NCI-H510A (cell line): ENCODE results near the gene SPECC1L.
"Not testable (repeated sequence)": the region's sequence is repeated elsewhere in the genome, so short reads cannot be mapped to it uniquely, and the experiment has no call there.

Experiments used
- DNase-seq: peaks from one replicate; lab custom pipeline; 2025; lab: John Stamatoyannopoulos, UW

Gene SPECC1L, protein sequence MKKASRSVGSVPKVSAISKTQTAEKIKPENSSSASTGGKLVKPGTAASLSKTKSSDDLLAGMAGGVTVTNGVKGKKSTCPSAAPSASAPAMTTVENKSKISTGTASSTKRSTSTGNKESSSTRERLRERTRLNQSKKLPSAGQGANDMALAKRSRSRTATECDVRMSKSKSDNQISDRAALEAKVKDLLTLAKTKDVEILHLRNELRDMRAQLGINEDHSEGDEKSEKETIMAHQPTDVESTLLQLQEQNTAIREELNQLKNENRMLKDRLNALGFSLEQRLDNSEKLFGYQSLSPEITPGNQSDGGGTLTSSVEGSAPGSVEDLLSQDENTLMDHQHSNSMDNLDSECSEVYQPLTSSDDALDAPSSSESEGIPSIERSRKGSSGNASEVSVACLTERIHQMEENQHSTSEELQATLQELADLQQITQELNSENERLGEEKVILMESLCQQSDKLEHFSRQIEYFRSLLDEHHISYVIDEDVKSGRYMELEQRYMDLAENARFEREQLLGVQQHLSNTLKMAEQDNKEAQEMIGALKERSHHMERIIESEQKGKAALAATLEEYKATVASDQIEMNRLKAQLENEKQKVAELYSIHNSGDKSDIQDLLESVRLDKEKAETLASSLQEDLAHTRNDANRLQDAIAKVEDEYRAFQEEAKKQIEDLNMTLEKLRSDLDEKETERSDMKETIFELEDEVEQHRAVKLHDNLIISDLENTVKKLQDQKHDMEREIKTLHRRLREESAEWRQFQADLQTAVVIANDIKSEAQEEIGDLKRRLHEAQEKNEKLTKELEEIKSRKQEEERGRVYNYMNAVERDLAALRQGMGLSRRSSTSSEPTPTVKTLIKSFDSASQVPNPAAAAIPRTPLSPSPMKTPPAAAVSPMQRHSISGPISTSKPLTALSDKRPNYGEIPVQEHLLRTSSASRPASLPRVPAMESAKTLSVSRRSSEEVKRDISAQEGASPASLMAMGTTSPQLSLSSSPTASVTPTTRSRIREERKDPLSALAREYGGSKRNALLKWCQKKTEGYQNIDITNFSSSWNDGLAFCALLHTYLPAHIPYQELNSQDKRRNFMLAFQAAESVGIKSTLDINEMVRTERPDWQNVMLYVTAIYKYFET

DNA sequence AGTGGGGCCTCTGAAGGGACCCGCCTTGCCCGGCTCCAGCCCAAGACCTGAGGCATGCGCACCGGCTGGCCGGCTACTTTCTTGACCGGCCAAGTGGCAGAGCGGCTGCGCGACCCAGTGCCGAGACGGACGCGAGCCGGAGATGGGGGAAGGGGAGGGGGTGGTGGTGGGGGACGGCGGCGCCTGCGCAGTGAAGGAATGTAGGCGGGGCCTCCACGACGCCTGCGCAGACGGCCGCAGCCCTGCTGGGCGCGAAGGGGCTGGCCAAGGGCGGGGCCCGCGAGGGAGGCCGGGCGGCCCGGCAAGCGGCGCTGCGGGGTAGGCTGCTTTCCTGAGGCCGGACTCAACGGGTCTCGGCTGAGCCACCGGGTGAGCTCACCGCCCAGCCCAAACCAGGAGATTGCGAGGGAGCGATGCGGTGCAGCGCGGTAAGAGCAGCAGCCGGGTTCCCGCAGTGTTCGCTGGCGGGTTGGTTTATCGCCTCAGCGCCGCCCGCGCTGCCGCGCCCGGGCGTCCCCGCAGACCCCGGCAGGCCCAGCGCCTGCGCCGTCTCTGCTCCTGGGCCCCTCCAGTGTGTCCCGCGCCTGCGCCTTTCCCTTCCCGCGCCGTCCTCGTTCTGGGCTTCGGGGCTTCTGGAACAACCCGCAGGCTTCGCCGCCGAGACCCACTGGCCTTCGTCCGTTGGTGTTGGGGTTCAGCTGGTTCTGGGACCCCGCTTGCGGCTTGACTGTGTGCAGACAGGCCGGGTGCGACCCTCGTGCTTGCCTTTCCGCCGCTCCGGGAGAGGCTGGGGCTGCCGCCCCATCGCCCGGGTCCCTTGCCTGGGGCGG, at the start of gene SPECC1L:
Gene SPECC1L, plus strand, starts transcription at position 276 of the 830 bp plus-strand sequence. CDS start 31,401 bp downstream, outside the sequence.
- peak; percentile 65 for DNase-seq

DNA sequence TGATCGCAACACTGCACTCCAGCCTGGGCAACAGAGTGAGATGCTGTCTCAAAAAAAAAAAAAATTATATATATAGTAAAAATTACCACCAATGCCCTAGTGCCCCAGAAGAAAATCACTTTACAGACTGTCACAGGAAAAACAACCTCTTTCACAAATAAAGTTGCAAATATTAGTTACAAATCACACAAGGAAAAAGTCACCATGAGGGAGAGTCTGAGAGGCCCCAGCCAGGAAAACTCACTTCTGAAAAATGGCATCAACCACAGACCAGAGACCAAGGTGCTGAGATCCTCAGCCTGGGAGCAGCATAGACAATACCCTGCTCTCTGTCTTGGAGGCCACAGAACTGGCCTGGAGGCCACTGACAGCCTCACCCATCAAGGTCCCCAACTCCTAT, 46.2 kb upstream of the SPECC1L start:
- no peak for DNase-seq

DNA sequence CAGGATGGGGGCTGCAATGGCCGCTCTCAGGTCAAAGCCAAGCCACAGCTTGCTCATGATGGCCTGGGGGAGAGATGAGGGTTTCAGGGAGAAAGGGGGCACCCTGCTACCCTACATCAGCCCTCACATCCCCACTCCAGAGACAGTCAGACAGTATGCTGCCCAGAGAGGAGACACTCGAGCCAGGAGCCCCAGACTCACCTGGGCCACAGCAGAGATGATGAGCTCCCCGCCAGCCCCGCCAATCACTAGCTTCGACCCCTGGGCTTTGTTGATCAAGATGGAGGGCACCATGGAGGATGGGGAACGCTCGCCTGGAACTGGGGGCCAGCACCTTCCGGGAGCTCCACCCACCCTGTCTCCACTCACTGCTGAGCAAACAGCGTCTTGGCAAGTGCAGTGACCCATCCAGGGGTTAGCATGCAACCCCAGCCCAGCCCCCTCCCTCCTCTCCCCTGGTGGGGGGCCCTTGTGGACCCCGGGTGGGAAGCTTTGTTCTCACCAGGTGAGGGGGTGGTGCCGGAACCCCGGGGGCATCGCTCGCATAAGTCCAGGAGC, 45.5 kb upstream of the SPECC1L start:
- no peak for DNase-seq

DNA sequence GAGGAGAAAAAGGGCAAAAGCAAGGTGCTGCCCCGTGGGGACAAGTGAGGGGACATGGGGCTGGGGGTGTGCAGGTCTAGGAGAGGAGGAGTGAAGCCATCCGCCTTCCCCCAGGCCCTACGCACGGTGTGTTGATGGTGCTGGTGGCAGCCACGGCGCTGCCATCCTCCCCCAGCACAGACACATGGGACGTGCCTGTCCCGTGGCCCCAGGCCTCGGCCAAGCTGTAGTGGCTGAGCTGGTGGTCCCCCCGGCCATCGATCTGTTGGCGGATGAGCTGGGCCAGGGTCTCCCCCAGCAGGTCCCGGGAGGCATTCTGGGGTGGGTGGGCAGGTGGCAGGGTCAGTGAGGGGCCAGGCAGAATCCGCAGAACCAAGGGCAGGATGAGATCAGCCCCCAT, 44.7 kb upstream of the SPECC1L start:
- no peak for DNase-seq

DNA sequence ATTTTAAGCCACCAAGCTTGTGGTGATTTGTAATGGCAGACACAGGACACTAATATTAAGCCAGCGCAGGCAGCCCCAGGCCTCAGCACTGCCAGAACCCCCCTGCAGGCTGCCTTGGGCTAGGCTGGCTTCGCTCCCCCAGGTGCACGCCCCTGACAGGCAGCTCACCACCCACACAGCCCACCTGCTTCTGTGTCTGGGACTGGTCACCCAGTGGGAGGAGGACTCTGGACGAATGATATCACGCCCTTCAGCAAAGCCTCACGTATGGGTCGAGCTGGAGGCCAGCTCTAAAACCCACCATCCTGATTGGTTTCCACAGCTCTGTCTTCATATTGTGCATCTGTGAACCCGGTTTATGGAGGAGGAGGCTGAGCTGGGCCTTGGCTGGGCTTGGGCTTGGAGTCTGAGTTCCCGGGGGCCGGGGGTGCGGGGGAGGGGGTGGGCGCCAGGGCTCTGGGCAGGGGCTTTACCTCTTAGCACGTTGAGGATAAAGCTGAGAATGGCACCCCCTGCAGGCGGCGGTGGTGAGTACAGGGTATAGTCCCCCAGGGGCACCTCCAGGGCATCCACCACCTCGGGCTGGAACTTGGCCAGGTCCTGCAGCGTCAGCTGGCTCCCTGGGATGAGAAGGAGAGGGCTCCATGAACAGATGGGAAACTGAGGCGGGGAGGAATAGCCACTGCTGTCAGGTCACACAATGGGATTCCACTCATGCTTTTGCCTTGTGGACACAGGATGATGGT, 39.5 kb upstream of the SPECC1L start:
- no peak for DNase-seq

DNA sequence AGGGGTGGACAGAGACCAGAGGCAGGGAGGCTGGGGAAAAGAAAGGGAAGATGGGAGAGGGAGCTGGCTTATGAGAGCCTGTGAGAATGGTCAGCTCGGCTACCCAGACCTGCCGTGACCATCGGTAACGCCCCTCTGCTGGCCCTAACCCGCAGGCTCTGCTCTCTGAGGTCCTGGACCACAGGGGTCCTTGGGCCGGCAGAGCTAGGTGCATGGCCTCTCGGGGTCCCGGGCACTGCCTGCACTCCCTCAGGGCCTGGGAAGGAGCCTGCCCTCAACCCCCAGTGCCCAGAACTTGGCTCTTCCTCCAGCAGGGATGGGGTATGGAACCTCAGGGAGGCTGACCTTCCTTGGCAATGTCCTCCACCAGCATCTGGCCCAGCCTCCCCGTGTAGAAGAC, 38.9 kb upstream of the SPECC1L start:
- DNase-seq = no peak

DNA sequence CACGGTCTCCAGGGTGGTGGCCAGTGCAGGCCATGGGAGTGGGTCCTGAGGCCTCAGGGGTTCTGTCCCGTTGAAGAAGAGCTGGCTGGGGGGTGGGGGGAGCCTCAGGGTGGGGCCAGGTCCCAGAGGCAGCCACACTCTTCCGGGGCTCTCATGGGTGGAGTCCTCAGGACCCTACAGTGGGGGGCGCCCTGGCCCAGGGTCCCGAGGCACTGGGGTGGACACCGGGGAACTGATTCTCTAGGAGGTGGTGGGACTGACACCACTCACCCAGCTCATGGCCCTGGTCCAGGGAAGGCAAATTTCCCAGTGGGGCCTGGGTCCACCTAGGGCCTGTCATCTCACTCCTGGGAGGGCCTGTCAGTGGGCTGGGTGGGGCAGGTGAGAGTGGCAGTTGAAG, 38.5 kb upstream of the SPECC1L start:
- no peak for DNase-seq

DNA sequence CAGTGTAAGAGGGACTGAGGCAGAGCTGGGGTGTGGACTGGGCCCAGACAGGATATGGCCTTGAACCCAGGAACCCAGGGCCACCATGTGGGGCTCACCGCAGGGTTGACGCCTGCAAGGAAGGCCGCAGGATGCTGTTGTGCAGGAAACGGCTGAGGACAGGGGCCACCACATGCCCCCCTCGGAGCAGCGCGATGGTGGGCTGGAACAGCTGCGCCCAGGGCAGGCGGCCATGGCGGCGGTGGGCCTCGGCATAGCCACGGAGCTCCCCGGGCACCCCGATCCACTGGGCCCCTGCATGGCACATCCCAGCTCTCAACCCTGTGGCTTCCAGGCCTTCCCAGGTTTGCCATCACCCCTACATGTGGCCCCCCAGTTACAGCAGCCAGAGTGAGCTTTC, 37.9 kb upstream of the SPECC1L start:
- no peak for DNase-seq

DNA sequence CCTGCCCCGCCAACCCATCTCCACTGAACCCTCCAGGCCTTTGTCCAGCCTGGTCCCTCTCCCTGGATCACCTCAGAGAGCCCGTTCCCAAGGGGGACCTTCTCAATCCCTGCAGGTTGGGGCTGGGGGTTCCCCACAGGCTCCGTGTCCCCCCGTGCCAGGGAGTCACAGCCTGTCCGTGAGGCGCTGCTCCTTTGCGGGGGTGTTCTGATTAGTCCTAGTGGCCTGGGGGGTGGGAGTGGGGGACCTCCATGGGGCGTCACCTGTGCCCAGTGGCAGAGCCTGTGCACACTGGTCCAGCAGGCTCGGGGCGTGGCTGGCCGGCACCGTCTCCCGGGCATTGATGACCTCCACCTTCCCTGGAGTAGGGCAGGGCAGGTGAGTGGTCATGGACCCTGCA, 37.4 kb upstream of the SPECC1L start:
- DNase-seq = no peak

DNA sequence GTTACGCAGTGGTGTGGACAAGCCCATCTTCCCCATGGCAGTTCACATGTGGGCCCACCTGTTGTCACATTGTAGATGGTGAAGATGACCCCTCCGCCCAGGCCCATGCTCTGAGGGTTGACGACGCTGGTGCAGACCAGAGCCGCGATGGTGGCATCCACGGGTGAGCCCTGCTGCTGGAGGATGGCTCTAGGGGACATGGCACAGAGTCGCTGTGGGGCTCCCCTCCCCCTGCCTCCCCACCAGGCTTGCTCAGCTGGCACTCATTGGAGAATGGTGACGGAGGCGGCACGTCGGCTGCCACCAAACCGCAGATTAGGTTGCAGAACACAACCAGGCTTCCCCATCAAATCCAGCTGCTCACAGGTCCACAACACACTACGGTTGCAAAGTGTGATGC, 36.8 kb upstream of the SPECC1L start:
- DNase-seq = no peak

DNA sequence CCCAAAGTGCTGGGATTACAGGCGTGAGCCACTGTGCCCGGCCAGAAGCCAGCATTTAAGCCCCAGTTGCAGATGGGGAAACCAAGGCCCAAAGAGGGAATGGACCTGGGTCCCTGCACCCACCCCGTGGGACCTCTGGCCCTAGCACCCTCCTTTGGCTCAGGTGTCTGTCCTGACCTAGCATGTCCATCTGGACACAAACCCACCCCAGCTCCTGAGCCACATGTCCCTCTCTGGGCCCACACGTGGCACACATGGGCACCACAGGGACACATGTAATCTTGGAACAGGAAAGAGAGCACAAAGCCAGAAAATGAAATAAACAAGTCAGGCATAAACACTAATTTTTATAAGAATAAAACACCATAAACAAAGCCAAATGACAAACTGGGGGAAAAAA, 35.3 kb upstream of the SPECC1L start:
- no peak for DNase-seq

DNA sequence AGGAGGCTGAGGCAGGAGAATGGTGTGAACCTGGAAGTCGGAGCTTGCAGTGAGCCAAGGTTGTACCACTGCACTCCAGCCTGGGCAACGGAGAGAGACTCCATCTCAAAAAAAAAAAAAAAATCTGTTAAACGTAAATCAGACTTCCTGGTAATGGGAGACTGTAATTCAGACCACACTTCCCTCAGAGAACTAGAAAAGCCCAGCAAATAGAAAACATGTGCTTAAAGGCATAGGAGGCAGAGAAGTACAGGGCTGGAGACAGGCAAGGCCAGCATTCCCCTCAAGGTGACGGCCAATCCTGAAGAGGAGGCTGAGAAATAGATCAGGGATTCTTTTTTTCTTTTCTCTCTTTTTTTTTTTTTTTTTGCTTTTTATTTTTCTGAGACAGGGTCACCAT, 34.0 kb upstream of the SPECC1L start:
- no peak for DNase-seq

DNA sequence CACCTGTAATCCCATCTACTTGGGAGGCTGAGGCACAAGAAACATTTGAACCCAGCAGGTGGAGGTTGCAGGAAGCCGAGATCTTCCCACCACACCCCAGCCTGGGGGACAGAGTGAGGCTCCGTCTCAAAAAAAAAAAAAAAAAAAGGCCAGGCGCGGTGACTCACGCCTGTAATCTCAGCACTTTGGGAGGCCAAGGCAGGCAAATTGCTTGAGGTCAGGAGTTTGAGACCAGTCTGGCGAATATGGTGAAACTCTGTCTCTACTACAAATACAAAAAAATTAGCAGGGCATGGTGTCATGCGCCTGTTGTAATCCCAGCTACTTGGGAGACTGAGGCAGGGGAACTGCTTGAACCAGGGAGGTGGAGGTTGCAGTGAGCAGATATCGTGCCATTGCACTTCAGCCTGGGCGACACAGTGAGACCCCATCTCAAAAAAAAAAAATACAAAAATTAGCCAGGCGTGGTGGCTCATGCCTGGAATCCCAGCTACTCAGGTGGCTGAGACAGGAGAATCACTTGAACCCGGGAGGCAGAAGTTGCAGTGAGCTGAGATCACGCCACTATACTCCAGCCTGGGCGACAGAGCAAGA, 32.4 kb upstream of the SPECC1L start:
- DNase-seq = not testable (repeated sequence)

DNA sequence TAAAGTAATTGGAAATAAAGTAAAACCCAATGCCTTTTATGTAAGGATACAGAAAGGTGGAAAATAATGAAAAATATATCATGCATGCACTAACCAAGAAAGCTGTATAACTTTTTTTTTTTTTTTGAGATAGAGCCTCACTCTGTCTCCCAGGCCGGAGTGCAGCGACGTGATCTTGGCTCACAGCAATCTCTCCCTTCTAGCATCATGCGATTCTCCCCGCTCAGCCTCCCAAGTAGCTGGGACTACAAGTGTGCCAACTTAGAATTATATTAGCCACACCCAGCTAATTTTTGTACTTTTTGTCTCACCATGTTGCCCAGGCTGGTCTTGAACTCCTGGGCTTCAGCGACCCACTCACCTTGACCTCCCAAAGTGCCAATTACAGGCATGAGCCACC, 30.2 kb upstream of the SPECC1L start:
- no peak for DNase-seq

DNA sequence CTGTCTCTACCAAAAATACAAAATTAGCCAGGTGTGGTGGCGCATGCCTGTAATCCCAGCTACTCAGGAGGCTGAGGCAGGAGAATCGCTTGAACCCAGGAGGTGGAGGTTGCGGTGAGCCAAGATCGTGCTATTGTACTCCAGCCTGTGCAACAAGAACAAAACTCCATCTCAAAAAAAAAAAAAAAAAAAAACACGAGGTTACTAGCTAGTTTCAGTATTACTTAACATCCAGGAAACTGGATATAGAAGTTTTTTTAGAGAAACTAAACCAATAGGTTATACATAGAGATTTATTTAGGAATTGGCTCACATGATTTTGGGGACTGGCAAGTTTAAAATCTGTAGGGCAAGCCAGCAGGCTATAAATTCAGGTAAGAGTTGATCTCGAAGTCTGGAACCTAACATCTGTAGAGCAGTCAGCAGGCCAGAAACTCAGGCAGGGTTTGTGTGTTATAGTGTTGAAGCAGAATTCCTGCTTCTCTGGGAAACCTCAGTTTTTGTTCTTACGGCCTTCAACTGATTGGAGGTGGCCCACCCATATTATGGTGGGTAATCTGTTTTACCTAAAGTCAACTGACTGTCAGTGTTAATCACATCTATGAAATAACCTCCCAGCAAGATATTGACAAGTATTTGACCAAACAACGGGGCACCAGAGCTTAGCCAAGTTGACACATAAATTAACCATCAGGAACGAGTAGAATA, 29.5 kb upstream of the SPECC1L start:
- not testable (repeated sequence) for DNase-seq

DNA sequence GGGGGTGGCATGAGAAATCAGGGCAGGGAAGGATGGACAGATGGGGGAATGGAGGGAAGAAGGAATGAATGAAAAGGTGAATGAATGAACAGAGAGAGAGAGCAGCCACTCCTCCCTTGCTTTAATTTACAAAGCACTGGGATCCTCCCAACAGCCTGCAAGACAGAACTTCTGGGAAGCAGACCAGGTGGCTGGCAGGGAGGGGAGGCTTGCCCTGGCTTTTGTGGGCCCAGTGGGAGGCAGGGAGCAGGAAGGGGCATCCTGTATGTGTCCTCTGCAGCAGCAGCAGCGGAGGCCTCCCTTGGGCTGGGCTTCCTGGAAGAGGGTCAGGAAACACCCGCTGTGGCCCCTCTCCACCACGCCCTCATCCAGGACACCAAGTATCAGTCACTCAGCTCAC, 27.2 kb upstream of the SPECC1L start:
- not testable (repeated sequence) for DNase-seq

DNA sequence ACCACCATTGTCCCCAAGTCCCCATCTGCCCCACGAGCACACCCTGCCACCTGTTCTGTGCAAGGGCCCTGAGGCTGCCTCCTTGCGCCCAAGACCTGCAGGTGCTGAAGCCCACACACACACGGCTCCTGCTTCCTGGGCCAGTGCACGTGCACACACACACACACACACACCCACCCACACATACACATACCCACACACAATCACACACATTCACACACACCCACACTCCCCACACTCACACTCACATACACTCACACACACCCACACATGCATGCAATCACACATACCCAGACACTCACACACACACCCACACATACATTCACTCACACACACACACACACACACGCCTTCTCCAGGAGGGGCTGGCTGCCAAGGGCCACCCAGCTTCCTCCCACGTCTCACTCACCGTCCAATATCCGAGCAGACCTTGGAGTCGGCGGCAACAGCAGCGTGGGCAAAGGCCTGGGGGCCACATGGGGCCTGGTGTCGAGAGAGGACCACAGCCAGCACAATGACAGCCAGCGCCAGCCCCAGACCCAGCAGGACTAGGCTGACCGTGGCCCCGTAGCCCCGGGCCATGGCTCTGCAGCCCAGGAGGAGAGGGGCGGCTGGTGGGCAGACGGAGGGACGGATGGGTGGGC, 26.4 kb upstream of the SPECC1L start:
- DNase-seq = no peak

DNA sequence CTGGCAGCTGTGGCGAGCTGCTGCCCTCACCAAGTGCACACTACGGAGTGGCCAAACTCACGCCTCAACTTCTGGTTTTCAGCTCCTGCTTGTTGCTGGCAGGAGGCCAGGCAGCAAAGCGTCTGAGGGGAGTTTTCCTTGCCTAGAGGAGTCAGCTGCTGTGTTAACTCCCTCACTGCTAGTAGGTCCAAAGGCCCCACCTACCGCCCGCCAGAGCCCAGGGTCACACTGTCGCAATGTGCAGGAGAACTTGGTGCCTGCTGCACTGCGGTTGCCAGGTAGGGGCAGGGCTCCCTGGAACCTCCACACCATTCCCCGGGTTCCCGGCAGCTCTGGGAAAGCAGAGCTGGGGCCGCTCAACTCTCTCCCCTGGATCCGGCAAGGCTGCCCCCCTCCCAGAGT, 25.6 kb upstream of the SPECC1L start, which contains the start of gene GGT5:
Gene GGT5, minus strand, starts transcription at position 53 of the 402 bp plus-strand sequence. CDS start 357 bp downstream, outside the sequence.
- DNase-seq = not testable (repeated sequence)
